HUES48 (cell line): ENCODE results near the gene C6orf89.

Experiments used
- H3K27ac ChIP-seq: one replicate; pipeline ENCODE4 v1.7.0; 2013; ENCODE audit warnings: low read depth, low read length, inconsistent platforms
- H3K27me3 ChIP-seq: 2 replicates; pipeline ENCODE4 v1.6.1; 2013; ENCODE audit warnings: mild to moderate bottlenecking, low read length; ENCODE audit not compliant: control insufficient read depth, insufficient read depth
- H3K36me3 ChIP-seq: 2 replicates; pipeline ENCODE4 v1.6.1; 2013; ENCODE audit warnings: low read length; ENCODE audit not compliant: control insufficient read depth, insufficient read depth
- H3K4me1 ChIP-seq: 2 replicates; pipeline ENCODE4 v1.6.1; 2013; ENCODE audit warnings: mild to moderate bottlenecking, low read length; ENCODE audit not compliant: control insufficient read depth, insufficient read depth
- H3K4me3 ChIP-seq: 2 replicates; pipeline ENCODE4 v1.5.1; 2013; ENCODE audit warnings: mild to moderate bottlenecking, low read depth, low read length
- H3K9ac ChIP-seq: 2 replicates; pipeline ENCODE4 v1.6.1; 2013; ENCODE audit warnings: mild to moderate bottlenecking, low read depth, low read length, moderate library complexity
- H3K9me3 ChIP-seq: 2 replicates; pipeline ENCODE4 v1.6.1; 2013; ENCODE audit warnings: low read length; ENCODE audit not compliant: control insufficient read depth, insufficient read depth

The C6orf89 gene

DNA sequence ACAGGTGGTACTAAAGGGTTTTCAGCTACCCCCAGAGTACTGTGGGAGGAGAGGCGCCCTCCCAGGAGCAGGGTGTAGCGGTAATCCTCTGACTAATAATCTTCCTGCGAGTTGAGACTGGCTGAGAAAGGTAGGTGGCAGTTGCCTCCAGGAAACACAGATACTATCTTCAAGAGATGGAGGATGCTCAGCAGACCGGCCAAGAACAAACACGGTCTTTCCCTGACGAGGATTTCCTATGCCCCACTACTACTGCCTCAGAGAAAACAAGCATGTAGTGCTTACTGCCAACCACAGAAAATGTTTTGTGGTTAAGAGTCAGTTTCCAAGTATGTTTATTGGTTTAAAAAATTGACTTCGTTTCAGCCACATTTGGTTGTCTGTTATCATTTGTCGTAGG lies 26.8 kb downstream of the C6orf89 start:
- Histone ChIP-seq H3K4me1 (no peaks in the 10 kb centered on the region), H3K9me3 (no peaks in the 10 kb centered on the region), H3K27me3 (no peaks in the 10 kb centered on the region), H3K4me3 (no peak overlapping the region), H3K27ac (no peak overlapping the region), H3K9ac (no peak overlapping the region), H3K36me3 (no peaks in the 10 kb centered on the region)

DNA sequence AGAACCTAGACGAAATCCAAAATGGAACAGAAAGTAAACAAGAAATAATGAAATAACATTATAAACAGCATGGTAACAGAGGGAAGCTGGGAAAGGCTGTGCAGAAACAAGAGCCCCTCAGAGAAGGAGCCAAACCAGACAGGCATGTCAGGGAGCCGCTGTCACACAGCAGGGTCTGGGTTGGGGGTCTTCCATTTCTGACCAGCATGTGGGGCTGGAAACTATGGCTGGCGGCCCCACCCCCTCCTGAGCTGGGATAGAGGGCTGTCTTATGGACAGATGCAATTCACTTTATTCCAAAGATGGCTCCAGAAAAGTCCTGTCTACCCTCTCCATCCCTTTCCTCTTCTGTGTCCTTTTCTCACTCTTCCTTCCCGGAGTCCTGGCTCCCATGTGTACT lies 27.3 kb downstream of the C6orf89 start:
- no peaks in the 10 kb centered on the region for H3K27me3 ChIP-seq
- no peaks in the 10 kb centered on the region for H3K4me1 ChIP-seq
- no peaks in the 10 kb centered on the region for H3K36me3 ChIP-seq
- H3K9ac ChIP-seq: no peak overlapping the region
- H3K27ac ChIP-seq: no peak overlapping the region
- no peak overlapping the region for H3K4me3 ChIP-seq
- no peaks in the 10 kb centered on the region for H3K9me3 ChIP-seq

DNA sequence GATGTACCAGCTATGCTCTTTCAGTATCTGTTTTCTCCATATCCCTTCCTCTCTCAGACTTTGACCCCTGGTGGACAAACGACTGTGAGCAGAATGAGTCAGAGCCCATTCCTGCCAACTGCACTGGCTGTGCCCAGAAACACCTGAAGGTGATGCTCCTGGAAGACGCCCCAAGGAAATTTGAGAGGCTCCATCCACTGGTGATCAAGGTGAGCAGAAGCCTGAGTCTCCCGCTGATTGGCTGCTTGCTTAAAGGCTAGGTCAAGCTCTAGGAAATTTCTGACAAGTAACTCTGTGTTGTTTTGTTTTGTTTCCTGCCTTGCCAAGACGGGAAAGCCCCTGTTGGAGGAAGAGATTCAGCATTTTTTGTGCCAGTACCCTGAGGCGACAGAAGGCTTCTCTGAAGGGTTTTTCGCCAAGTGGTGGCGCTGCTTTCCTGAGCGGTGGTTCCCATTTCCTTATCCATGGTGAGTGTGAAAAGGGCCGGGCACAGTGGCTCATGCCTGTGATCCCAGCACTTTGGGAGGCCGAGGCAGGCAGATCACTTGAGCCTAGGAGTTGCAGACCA lies 28.6 kb downstream of the C6orf89 start:
- Histone ChIP-seq H3K36me3 (no peaks in the 10 kb centered on the region), H3K4me1 (no peaks in the 10 kb centered on the region), H3K27ac (peak overlapping the region; percentile 50), H3K9ac (no peak overlapping the region), H3K9me3 (no peaks in the 10 kb centered on the region), H3K27me3 (no peaks in the 10 kb centered on the region), H3K4me3 (no peak overlapping the region)

DNA sequence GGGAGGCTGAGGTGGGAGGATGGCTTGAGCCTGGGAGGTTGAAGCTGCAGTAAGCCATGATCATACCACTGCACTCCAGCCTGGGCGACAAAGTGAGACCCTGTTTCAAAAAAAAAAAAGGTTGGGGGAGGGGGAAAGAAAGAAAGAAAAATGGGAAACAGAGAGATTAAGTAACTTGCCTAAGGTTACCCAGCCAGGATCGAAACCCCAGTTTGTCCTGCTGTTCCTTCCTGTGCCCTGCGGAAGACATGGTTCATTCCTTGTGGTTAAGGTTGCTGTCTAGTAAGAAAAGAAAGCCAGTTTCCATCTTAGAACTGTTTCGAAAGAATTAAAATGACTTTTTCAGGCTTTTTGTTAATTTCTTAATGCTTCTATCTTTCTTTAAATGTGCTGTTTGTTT lies 29.8 kb downstream of the C6orf89 start:
- H3K36me3 ChIP-seq: no peaks in the 10 kb centered on the region

DNA sequence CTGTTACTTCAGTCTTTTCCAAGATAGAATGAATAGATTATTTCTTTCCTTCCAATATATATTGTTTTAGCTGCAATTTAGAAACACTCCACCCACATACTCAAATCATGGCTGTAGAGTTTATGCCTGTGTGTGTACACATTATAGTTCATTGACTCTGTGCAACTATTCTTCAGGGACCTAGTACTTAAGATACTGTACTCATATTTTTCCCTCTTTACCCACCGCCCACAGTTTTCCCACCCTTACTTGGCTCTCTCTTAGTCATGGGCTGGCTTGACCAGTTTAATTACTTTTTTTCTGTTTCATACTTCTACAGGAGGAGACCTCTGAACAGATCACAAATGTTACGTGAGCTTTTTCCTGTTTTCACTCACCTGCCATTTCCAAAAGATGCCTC lies 30.4 kb downstream of the C6orf89 start:
- no peaks in the 10 kb centered on the region for H3K4me1 ChIP-seq
- no peak overlapping the region for H3K9ac ChIP-seq
- no peaks in the 10 kb centered on the region for H3K27me3 ChIP-seq
- no peaks in the 10 kb centered on the region for H3K36me3 ChIP-seq
- H3K4me3 ChIP-seq: no peak overlapping the region
- H3K27ac ChIP-seq: no peak overlapping the region
- H3K9me3 ChIP-seq: no peaks in the 10 kb centered on the region

More for the DNA sequence above, 29.8 kb downstream of the C6orf89 start:
- no peaks in the 10 kb centered on the region for H3K4me1 ChIP-seq
- no peak overlapping the region for H3K9ac ChIP-seq
- H3K4me3 ChIP-seq: no peak overlapping the region
- H3K27ac ChIP-seq: no peak overlapping the region
- H3K9me3 ChIP-seq: no peaks in the 10 kb centered on the region
- H3K27me3 ChIP-seq: no peaks in the 10 kb centered on the region

DNA sequence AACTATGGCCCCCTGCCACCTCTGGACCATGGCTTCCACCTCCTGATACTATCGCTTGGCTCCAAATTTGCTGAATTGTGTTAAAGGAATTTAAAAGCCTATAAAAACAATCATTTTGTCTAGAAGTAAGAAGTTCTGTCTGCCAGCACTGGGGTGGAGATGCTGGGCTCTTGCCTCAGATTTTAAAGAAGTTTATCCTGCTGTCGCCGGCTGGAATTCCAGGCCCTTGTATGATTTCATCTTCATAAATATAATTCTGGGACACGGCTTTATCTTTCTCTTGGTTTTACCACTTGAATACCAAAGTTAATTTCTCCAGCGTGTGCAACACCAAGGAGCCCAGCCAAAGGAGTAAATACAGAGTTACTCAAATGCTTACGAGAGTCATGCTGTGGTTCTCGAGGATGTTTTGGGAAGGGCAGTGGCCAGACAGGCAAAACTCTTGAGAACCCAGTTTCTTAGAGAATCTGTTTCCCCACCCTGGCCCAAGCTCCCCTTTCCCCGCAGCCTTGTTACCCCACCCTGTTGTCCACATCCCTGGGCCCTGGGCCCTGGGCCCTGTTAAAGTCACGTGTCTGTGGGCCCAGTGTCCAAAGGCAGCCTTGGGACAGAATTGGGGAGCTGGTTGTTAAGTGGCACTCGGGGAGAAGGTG lies 31.9 kb downstream of the C6orf89 start:
- H3K4me1 ChIP-seq: no peaks in the 10 kb centered on the region
- H3K9ac ChIP-seq: no peak overlapping the region
- no peak overlapping the region for H3K4me3 ChIP-seq
- no peaks in the 10 kb centered on the region for H3K9me3 ChIP-seq
- no peaks in the 10 kb centered on the region for H3K27me3 ChIP-seq
- H3K27ac ChIP-seq: no peak overlapping the region
- H3K36me3 ChIP-seq: no peaks in the 10 kb centered on the region

DNA sequence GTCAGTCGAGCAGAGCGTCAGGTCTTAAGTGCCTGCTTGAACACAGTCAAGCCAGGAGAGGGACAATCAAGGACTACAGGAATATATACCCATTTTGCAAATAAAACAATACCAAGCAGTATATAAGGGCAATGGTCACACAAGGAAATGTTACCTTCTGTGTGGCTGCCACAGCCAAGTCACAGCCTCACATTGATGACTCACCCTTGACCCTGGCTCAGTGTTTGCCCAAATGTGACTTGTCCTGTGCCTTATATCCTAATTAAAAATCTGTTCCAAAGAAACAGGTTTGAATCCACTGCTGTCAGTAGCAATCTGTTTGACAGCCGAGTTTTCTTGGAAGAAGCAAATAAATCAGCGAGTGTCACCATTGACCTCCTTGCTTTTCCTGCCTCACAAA lies 34.3 kb downstream of the C6orf89 start:
- H3K9me3 ChIP-seq: no peaks in the 10 kb centered on the region
- H3K27ac ChIP-seq: no peak overlapping the region
- no peak overlapping the region for H3K4me3 ChIP-seq
- H3K4me1 ChIP-seq: no peaks in the 10 kb centered on the region
- H3K27me3 ChIP-seq: no peaks in the 10 kb centered on the region
- no peak overlapping the region for H3K9ac ChIP-seq
- H3K36me3 ChIP-seq: no peaks in the 10 kb centered on the region

DNA sequence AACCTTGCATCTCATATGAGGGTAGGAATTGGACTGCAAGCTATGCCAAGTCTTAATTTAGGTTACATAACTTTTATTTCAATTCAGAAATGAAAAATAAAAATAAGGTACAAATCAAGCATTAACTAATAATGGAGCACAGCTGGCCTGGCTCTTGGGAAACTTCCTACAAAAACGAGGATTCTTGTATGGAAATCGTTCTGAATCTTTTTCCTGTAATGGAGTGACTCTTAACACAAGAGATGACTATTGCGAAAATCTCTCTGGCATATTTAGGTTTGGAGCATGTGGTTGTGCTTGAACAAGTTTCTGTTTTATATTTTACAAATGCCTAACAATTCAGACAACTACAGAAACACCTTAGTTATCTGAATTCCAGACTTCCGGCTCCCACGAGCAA lies 34.8 kb downstream of the C6orf89 start:
- H3K36me3 ChIP-seq: no peaks in the 10 kb centered on the region
- no peaks in the 10 kb centered on the region for H3K27me3 ChIP-seq
- no peak overlapping the region for H3K27ac ChIP-seq
- no peak overlapping the region for H3K9ac ChIP-seq
- H3K4me3 ChIP-seq: no peak overlapping the region
- no peaks in the 10 kb centered on the region for H3K4me1 ChIP-seq
- H3K9me3 ChIP-seq: no peaks in the 10 kb centered on the region

DNA sequence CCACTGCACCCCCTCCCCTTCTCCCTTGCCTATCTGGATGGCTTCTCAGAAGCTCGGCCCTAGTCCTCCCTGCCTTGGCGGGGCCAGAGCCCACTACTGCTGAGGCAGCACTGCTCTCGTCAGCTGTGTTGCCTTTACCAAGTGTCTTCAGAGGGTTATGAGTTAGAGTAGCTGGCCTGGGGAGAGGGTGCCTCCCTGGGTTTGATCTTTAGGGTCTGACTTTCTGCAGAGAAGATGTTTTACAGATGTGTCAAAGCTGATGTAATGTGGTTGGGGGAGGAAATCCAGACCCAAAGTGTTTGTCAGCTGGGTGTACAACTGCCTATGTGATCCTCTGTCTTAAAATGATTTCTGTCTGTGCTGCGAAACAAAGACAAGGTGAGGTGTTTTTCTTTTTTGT lies 38.4 kb downstream of the C6orf89 start:
- Histone ChIP-seq H3K9me3 (no peaks in the 10 kb centered on the region), H3K9ac (no peak overlapping the region), H3K27ac (no peak overlapping the region)

DNA sequence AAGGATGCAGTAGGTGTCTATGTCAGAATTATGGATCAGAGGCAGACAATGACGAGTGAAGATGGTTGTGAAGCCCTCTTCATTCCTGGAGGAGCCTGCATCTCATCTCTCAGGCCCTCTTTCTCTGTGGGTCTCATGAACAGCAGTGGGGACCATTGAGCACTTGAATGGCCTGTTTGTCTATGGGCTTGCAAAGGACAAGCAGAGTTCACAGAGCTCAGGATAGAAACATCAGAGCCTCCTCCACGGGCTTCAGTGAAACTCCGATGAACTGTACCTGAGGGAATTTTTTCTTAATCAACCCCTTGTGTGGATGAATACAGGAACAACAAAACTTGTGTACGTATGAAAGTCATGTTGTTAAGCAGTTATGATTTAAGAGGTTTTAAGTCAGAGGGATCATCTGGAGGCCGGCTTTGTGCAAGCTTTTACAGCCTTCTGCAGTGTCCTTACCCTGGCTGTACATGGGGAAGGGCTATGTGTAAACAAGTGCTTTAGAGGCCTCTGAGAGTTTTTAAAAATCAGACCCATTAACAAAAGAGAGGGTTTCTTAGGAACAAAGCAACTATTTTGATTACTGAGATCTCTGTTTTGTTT lies 39.1 kb downstream of the C6orf89 start:
- Histone ChIP-seq H3K27me3 (no peaks in the 10 kb centered on the region), H3K4me3 (no peak overlapping the region), H3K27ac (no peak overlapping the region), H3K4me1 (no peaks in the 10 kb centered on the region), H3K36me3 (no peaks in the 10 kb centered on the region), H3K9me3 (no peaks in the 10 kb centered on the region), H3K9ac (no peak overlapping the region)

More for the DNA sequence above, 38.4 kb downstream of the C6orf89 start:
- Histone ChIP-seq H3K27me3 (no peaks in the 10 kb centered on the region), H3K4me3 (no peak overlapping the region), H3K36me3 (no peaks in the 10 kb centered on the region), H3K4me1 (no peaks in the 10 kb centered on the region)

DNA sequence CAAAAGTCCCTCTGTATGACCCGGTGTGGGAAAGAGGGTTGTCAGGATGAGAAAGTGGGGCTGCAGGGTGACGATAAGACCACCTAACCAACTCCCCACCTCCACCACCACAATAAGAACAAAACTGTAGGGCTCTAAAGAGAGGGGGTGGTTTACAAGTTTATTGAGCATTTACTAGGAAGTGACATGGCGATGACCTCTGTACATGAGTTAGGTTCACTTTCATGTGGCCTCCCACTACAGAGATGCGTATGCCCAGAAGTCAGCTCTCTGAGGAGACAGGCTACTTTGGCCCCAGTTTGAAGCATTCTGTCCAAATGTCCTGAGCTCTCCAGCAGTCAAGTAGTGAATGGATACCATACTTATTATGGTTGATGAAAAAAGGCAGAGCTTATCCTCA lies 40.1 kb downstream of the C6orf89 start:
- Histone ChIP-seq H3K4me1 (no peaks in the 10 kb centered on the region), H3K27me3 (no peaks in the 10 kb centered on the region), H3K36me3 (no peaks in the 10 kb centered on the region), H3K27ac (no peak overlapping the region), H3K4me3 (no peak overlapping the region), H3K9me3 (no peaks in the 10 kb centered on the region), H3K9ac (no peak overlapping the region)
